Uterus (tissue), 4 donors: ENCODE data around the gene LDLRAD2. TPM values are rescaled to one million over a fixed set of nuclear protein-coding genes. Genes with fewer than 3 reads are reported as not detected.

Experiments used
- DNase-seq, 2 donors: peaks; one replicate each; pipeline ENCODE4 v3.0.0-alpha.2; 2019 to 2020
- H3K27ac ChIP-seq, 2 donors: fragments of 200-600 bp; sonication (generic); 1 replicate in 1 of 2; 2 replicates in 1 of 2; pipeline ENCODE4 v1.5.1; 2016 to 2018
- H3K27me3 ChIP-seq, 2 donors: fragments of 200-600 bp; sonication (generic); one replicate each; pipeline ENCODE4 v1.5.1; 2018 to 2019; ENCODE audit warnings: control low read depth in 1 of 2
- H3K36me3 ChIP-seq, 2 donors: fragments of 200-600 bp; sonication (generic); one replicate each; pipeline ENCODE4 v1.5.1; 2019; ENCODE audit warnings: control low read depth in 1 of 2
- H3K4me1 ChIP-seq, 2 donors: fragments of 200-600 bp; sonication (generic); one replicate each; pipeline ENCODE4 v1.5.1; 2018 to 2019; ENCODE audit warnings: control low read depth in 1 of 2
- H3K4me3 ChIP-seq, 2 donors: fragments of 200-600 bp; sonication (generic); 1 replicate in 1 of 2; 2 replicates in 1 of 2; pipeline ENCODE4 v1.5.1; 2018 to 2019; ENCODE audit warnings: mild to moderate bottlenecking in 1 of 2
- H3K9me3 ChIP-seq, 2 donors: fragments of 200-600 bp; sonication (generic); one replicate each; pipeline ENCODE4 v1.5.1; 2019; ENCODE audit warnings: control low read depth in 1 of 2
- POLR2A ChIP-seq, 2 donors: fragments of 450-650 bp; IDR thresholded peaks; one replicate each; pipeline ENCODE4 v1.6.1; 2016; ENCODE audit warnings: antibody characterized with exemption in 2 of 2, mild to moderate bottlenecking in 1 of 2, moderate library complexity in 1 of 2
- intact Hi-C: fragments of 100-400 bp; cut with DNase I; formaldehyde crosslinking; loops from one replicate; pipeline ENCODE4 v1.15.1; 2023; ENCODE audit warnings: low total_unique reads
- total RNA-seq, 4 donors: library from RNA; depleted of rRNA in 3 of 4; stranded (reverse); fragments of >200 nt in 3 of 4; gene quantifications; one replicate each; pipeline versions ENCODE4 v1.1.0 to v1.2.4, GENCODE V29; 2014 to 2023
- TF ChIP-seq, protein P1 (sequence below), 4 experiments: fragments of 200-600 bp in 2 of 4; fragments of 450-650 bp in 2 of 4; sonication (generic) in 2 of 4; IDR thresholded peaks; one replicate each; pipeline ENCODE4 v1.5.1; 2016 to 2019; ENCODE audit warnings: antibody characterized with exemption in 4 of 4, mild to moderate bottlenecking in 2 of 4, moderate library complexity in 1 of 4
- donor health status: DM: yes; HTN: yes; CAD: no.

Gene LDLRAD2
- total RNA-seq, 4 donors from 2014 or later, result 0.48 TPM; not detected in 3

GRCh38 chr1:21869620-21870121 lies 57.6 kb downstream of the LDLRAD2 start:
- H3K4me1 ChIP-seq, result peaks cover 0 to 7% of the 10 kb centered on the region in 2 donors
- H3K4me3 ChIP-seq, result no peak overlapping the region
- TF ChIP-seq POLR2A (IDR thresholded peaks at IDR 0.05), result no peak
- H3K27me3 ChIP-seq, result no peaks in the 10 kb centered on the region
- H3K27ac ChIP-seq, result peak overlapping the region; percentile 68 to 77
- intact Hi-C loops, result loop anchor here (10.0 kb wide), 1 partner anchor 95 kb away; no protein-coding TSS in a partner anchor
- no peaks in the 10 kb centered on the region for H3K9me3 ChIP-seq
- DNase-seq, result peak; percentile 78 to 82
- H3K36me3 ChIP-seq, result no peaks in the 10 kb centered on the region

GRCh38 chr1:21870611-21871010 lies 58.5 kb downstream of the LDLRAD2 start:
- no peaks in the 10 kb centered on the region for H3K36me3 ChIP-seq
- DNase-seq, result no peak
- TF ChIP-seq, protein P1, sequence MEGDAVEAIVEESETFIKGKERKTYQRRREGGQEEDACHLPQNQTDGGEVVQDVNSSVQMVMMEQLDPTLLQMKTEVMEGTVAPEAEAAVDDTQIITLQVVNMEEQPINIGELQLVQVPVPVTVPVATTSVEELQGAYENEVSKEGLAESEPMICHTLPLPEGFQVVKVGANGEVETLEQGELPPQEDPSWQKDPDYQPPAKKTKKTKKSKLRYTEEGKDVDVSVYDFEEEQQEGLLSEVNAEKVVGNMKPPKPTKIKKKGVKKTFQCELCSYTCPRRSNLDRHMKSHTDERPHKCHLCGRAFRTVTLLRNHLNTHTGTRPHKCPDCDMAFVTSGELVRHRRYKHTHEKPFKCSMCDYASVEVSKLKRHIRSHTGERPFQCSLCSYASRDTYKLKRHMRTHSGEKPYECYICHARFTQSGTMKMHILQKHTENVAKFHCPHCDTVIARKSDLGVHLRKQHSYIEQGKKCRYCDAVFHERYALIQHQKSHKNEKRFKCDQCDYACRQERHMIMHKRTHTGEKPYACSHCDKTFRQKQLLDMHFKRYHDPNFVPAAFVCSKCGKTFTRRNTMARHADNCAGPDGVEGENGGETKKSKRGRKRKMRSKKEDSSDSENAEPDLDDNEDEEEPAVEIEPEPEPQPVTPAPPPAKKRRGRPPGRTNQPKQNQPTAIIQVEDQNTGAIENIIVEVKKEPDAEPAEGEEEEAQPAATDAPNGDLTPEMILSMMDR (IDR thresholded peaks at IDR 0.05), result no peak
- H3K27ac ChIP-seq, result peak overlapping the region; percentile 68 to 77
- H3K9me3 ChIP-seq, result no peaks in the 10 kb centered on the region
- intact Hi-C loops, result no loop called here
- H3K4me1 ChIP-seq, result peaks cover 0 to 7% of the 10 kb centered on the region in 2 donors
- no peaks in the 10 kb centered on the region for H3K27me3 ChIP-seq
- H3K4me3 ChIP-seq, result no peak overlapping the region

DNA sequence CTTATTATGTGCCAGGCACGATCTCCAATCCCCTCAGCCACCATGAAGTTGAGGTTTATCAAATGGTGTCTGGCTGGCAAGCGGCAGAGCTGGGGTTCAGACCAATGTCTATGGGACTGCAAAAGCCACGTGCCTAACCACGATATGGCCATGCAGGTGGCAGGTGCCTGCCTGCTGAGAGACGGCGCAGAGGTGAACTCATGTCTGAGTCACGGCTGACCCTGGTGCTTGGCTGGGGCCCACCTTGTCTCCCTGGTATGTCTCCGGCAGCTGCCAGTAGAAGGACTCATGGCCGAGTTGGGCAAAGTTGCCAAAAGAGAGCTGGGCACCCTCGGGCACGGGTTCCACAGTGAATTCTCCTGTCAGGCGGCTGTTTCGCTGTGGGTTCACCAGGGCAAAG lies 59.9 kb downstream of the LDLRAD2 start:
- Histone ChIP-seq H3K27ac (no peak overlapping the region), H3K4me3 (no peak overlapping the region), H3K9me3 (no peaks in the 10 kb centered on the region), H3K27me3 (no peaks in the 10 kb centered on the region), H3K36me3 (no peaks in the 10 kb centered on the region), H3K4me1 (peaks cover 0 to 7% of the 10 kb centered on the region in 2 donors)
- TF ChIP-seq POLR2A (IDR thresholded peaks at IDR 0.05), result no peak
- DNase-seq, result no peak
- intact Hi-C loops, result no loop called here

- Histone ChIP-seq H3K36me3 (no peaks in the 10 kb centered on the region), H3K4me1 (peaks cover 0 to 7% of the 10 kb centered on the region in 2 donors), H3K4me3 (no peak overlapping the region), H3K27me3 (no peaks in the 10 kb centered on the region), H3K9me3 (no peaks in the 10 kb centered on the region), H3K27ac (no peak overlapping the region)
- TF ChIP-seq, protein P1 (IDR thresholded peaks at IDR 0.05), result no peak
- no peak for TF ChIP-seq POLR2A (IDR thresholded peaks at IDR 0.05)
- DNase-seq, result no peak
- intact Hi-C loops, result no loop called here
These were observed 60.5 kb downstream of the LDLRAD2 start for GRCh38 chr1:21872445-21873079.

DNA sequence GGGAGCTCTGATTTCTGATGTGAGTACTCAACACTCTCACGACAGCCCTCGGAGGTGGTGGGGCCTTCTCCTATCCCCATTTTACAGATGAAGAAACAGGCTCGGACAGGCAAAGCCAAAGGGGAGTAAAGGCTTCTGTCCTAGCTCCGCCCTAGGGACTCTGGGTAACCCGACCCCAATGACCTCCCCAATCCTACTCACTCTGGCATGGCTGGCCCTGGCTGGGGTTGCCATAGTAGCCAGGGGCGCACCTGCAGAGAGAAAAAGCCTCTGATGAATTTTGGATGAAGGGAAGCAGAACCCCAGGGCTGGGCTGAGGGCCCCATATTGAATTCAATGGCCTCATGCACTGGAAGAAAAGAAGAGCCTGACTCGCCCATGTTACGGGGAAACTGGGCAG lies 61.1 kb downstream of the LDLRAD2 start:
- no peak for DNase-seq
- H3K27ac ChIP-seq, result no peak overlapping the region
- intact Hi-C loops, result no loop called here
- TF ChIP-seq, protein P1 (IDR thresholded peaks at IDR 0.05), result no peak
- no peak for TF ChIP-seq POLR2A (IDR thresholded peaks at IDR 0.05)
- no peaks in the 10 kb centered on the region for H3K27me3 ChIP-seq
- H3K9me3 ChIP-seq, result no peaks in the 10 kb centered on the region
- no peak overlapping the region for H3K4me3 ChIP-seq
- H3K36me3 ChIP-seq, result no peaks in the 10 kb centered on the region
- peaks cover 0 to 7% of the 10 kb centered on the region in 2 donors for H3K4me1 ChIP-seq

GRCh38 chr1:21873761-21874160 lies 61.7 kb downstream of the LDLRAD2 start:
- Histone ChIP-seq H3K27me3 (no peaks in the 10 kb centered on the region), H3K9me3 (no peaks in the 10 kb centered on the region), H3K27ac (no peak overlapping the region), H3K4me1 (peaks cover 0 to 7% of the 10 kb centered on the region in 2 donors), H3K4me3 (no peak overlapping the region), H3K36me3 (no peaks in the 10 kb centered on the region)
- intact Hi-C loops, result no loop called here
- no peak for DNase-seq
- TF ChIP-seq, protein P1 (IDR thresholded peaks at IDR 0.05), result no peak
- no peak for TF ChIP-seq POLR2A (IDR thresholded peaks at IDR 0.05)
